Measurements from ENCODE around the gene POMGNT1. TPM values are rescaled to one million over a fixed set of nuclear protein-coding genes. Genes with fewer than 3 reads are reported as not detected.

POMGNT1 gene
- total and polyA plus RNA-seq, 3 experiments from 2014 or later: 34.2 to 61.4 (median 56.4) TPM

DNA sequence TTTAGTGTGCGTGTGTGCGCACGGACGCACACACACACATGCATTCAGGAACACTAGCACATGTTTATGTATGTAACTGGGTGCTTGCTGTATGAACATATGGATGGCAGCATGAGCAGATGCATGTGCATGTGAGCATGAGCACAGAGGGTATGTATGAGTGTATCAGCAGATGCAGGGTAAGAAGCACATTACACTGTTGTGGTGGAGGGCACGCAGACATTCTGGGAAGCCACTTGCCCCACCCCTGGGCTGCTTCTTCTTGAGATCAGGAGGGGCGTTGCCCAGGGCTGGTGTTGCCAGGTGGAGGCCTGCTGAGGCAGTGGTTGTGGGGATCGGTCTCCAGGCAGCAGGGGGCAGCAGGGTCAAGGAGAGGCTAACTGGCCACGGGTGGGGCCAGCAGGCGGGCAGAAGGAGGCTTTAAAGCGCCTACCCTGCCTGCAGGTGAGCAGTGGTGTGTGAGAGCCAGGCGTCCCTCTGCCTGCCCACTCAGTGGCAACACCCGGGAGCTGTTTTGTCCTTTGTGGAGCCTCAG, 18.1 kb downstream of the POMGNT1 start:
- Mint-ChIP-seq H3K27me3 (no peaks in the 10 kb centered on the region), H3K9me3 (no peaks in the 10 kb centered on the region), H3K27ac (no peak overlapping the region), H3K4me3 (no peak overlapping the region), H3K4me1 (peaks cover 10 to 12% (median 12%) of the 10 kb centered on the region in 3 donors), H3K36me3 (no peaks in the 10 kb centered on the region)
- no peak overlapping the region for H3K27ac ChIP-seq (ENCODE audit: low read depth, low read length)
- POLR2A ChIA-PET: no interaction called here
- H3K4me1 ChIP-seq (ENCODE audit: insufficient read depth, low read length): peaks cover 8% of the 10 kb centered on the region
- H3K27me3 ChIP-seq (ENCODE audit: insufficient read depth, low read length, poor library complexity, severe bottlenecking): no peaks in the 10 kb centered on the region
- H3K36me3 ChIP-seq (ENCODE audit: insufficient read depth, low read length): no peaks in the 10 kb centered on the region
- H3K9me3 ChIP-seq (ENCODE audit: low read length): no peaks in the 10 kb centered on the region
- no peak overlapping the region for H3K4me3 ChIP-seq (ENCODE audit: low read length)
- DNase-seq: peak in 1 of 5 donors; percentile 10
- CTCF ChIA-PET: interaction anchor here (1.0 to 5.4 kb wide), 6 partner anchors 12 to 143 kb away, joined by 3 to 69 read pairs (median 3); no protein-coding TSS in a partner anchor

DNA sequence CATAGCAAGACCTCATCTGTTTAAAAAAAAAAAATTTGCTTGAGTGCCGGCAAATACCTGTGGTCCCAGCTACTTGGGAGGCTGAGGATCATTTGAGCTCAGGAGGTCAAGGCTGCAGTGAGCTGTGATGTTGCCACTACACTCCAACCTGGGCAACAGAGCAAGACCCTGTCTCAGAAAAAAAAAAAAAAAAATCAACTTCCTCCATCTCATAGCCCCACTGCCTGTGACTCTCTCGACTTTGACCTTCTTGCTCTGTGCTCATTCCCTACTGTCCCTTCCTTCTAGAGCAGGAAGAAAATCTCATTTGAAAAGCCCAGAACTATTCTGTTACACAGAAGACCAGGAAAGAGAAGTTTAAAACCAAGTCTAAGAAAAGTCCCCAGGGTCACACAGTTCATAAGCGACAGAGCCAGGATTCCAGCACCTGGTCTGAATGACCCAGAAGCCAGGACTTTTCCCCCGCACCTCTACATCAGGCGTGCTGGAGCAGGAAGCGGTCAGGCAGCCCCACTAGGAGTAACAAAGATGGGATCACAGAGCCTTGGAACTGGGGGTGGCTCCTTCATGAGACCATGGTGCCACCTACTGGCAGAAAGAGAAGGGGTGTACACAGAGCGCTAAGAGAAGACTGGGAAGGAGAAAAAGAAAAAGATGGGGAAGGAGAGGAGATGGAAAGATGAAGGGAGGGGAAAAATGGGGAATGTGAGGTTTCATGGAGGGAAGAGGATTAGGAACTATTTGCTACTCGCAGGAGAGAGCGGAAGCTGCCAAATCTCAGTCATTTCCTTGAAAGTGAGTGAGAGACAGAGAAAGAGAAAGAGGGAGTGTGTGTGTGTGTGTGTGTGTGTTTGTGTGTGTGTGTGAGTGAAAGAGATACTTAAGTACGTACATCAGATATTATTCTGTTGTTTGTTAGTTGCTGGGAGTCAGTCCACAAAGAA, 18.8 kb downstream of the POMGNT1 start:
- Histone ChIP-seq H3K27me3 (ENCODE audit: insufficient read depth, low read length, poor library complexity, severe bottlenecking) (no peaks in the 10 kb centered on the region), H3K27ac (ENCODE audit: low read depth, low read length) (no peak overlapping the region), H3K9me3 (ENCODE audit: low read length) (no peaks in the 10 kb centered on the region), H3K4me3 (ENCODE audit: low read length) (no peak overlapping the region), H3K4me1 (ENCODE audit: insufficient read depth, low read length) (peaks cover 2% of the 10 kb centered on the region), H3K36me3 (ENCODE audit: insufficient read depth, low read length) (no peaks in the 10 kb centered on the region)
- POLR2A ChIA-PET: no interaction called here
- H3K27me3 Mint-ChIP-seq: no peaks in the 10 kb centered on the region
- H3K36me3 Mint-ChIP-seq: no peaks in the 10 kb centered on the region
- H3K4me3 Mint-ChIP-seq: no peak overlapping the region
- H3K9me3 Mint-ChIP-seq: no peaks in the 10 kb centered on the region
- CTCF ChIA-PET: interaction anchor here (0.6 to 5.4 kb wide), 3 partner anchors 10 to 142 kb away, joined by 3 to 69 read pairs (median 5); no protein-coding TSS in a partner anchor
- H3K4me1 Mint-ChIP-seq: peaks cover 5 to 6% (median 5%) of the 10 kb centered on the region in 3 donors
- H3K27ac Mint-ChIP-seq: no peak overlapping the region
- peak; percentile 42 to 76 (median 53) for DNase-seq

DNA sequence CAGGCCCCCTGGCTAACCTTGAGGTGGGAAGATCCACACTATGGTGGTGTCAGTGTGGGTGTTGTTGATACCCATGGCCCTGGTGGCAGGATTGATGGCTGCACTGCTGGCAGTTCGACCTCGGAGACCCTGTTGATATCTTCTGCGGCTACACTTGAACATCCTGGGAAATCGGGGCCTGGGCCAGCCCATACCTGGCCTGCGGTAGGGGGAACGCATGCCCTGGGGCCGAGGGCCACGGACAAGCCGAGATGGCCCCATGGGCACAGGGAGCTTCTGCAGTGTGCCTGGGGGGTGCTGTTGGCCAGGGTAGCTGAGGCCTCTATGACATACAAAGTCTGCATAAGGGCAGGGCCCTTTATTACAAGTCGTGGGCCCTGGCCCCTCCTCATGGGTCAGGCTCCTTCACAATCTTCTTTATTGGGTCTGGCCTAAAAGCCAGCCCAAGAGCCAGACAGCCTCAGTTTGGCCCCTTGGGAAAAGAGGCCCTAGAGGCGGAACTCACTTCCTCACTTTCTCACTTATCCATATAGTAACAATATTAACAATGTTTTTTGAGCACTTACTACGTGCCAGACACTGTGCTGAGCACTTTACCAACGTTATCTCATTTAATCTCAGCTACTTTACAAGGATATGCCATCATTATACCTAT, 21.9 kb downstream of the POMGNT1 start, which contains the start of gene P3R3URF:
P3R3URF (minus strand) TSS at position 278 of the 655 bp plus-strand sequence; CDS start at position 261, 17 bp downstream.
- Mint-ChIP-seq H3K4me1 (no peaks in the 10 kb centered on the region), H3K9me3 (no peaks in the 10 kb centered on the region), H3K27ac (peak within 1 kb of the TSS in 1 of 8 donors; percentile 16), H3K36me3 (no peaks in the 10 kb centered on the region), H3K4me3 (no peak within 1 kb of the TSS), H3K27me3 (peaks cover 1 to 4% of the 10 kb centered on the region in 2 donors)
- Histone ChIP-seq H3K27me3 (ENCODE audit: insufficient read depth, low read length, poor library complexity, severe bottlenecking) (no peaks in the 10 kb centered on the region), H3K4me1 (ENCODE audit: insufficient read depth, low read length) (no peaks in the 10 kb centered on the region), H3K9me3 (ENCODE audit: low read length) (no peaks in the 10 kb centered on the region), H3K4me3 (ENCODE audit: low read length) (no peak within 1 kb of the TSS), H3K36me3 (ENCODE audit: insufficient read depth, low read length) (no peaks in the 10 kb centered on the region), H3K27ac (ENCODE audit: low read depth, low read length) (no peak within 1 kb of the TSS)
- ChIA-PET CTCF (interaction anchor here (1.4 to 2.4 kb wide), 2 partner anchors 139 to 143 kb away, joined by 3 to 7 read pairs; no protein-coding TSS in a partner anchor), POLR2A (no interaction called here)
- no peak for DNase-seq

DNA sequence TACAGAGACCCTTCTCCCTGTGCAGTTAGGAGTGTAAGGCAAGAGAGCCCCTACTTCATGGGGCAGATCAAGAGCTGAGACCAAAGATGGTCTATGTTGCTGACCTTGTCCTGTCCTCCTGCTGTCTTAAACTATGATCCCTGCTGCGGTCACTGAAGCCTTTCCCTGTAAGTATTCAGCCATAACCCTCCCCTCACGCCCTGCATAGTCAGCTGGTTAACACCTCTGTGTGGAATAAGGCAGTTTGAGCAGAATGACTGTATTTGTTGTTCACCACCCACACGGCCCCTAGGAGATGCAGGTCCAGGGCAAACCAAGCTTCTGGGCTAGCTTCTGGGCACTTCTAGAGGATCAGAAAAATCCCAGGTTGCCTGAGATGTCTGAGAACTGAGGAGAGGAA, 23.0 kb downstream of the POMGNT1 start:
- peaks cover 1 to 12% of the 10 kb centered on the region in 2 donors for H3K27me3 Mint-ChIP-seq
- H3K36me3 ChIP-seq (ENCODE audit: insufficient read depth, low read length): no peaks in the 10 kb centered on the region
- H3K9me3 Mint-ChIP-seq: no peaks in the 10 kb centered on the region
- DNase-seq: no peak
- H3K4me1 Mint-ChIP-seq: no peaks in the 10 kb centered on the region
- H3K4me3 Mint-ChIP-seq: no peak overlapping the region
- H3K9me3 ChIP-seq (ENCODE audit: low read length): no peaks in the 10 kb centered on the region
- CTCF ChIA-PET: interaction anchor here (1.4 to 2.4 kb wide), 2 partner anchors 138 to 142 kb away, joined by 3 to 7 read pairs; no protein-coding TSS in a partner anchor
- H3K27me3 ChIP-seq (ENCODE audit: insufficient read depth, low read length, poor library complexity, severe bottlenecking): no peaks in the 10 kb centered on the region
- H3K36me3 Mint-ChIP-seq: no peaks in the 10 kb centered on the region
- POLR2A ChIA-PET: no interaction called here
- no peak overlapping the region for H3K4me3 ChIP-seq (ENCODE audit: low read length)
- H3K27ac ChIP-seq (ENCODE audit: low read depth, low read length): no peak overlapping the region
- no peak overlapping the region for H3K27ac Mint-ChIP-seq
- no peaks in the 10 kb centered on the region for H3K4me1 ChIP-seq (ENCODE audit: insufficient read depth, low read length)

DNA sequence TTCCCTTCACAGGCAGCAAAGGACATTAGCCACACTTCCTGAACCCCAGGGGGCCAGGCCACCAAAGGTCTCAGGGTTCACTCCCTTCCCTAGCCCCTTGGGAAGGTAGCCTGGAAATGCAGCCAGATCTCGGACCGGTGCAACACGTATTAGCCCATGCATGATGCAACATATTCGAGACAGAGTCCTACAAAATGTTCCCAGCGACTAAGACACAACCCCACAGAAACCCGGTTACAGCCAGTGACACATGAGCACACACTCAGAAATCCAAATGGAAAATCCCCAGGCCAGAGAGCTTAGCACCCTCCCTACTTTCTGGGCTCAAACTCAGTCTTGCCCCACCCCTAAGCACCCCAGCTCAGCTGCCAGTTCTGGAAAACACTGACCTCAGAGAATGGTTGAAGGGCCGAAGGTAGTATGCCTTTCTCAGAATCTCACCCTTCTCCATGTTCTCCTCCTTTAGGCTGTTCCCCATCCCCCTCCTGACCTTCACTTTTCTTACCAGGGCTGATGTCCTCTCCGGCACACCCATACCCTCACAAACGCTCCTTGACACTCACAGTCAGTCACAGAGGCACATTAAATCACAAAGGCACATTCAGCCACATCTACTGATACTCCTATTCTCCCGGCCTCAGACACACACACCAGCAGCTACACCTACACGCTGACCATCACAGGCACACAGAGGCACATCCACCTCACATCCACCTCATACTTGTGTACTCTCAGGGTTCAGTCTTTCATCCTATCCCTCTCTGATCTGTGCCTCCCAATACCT, 23.6 kb downstream of the POMGNT1 start, which contains the start of gene TSPAN1:
TSPAN1 (plus strand) TSS at position 640 of the 784 bp plus-strand sequence. CDS start 6,021 bp downstream, outside the sequence.
- Mint-ChIP-seq H3K27me3 (peaks cover 6 to 12% of the 10 kb centered on the region in 2 donors), H3K36me3 (no peaks in the 10 kb centered on the region), H3K27ac (no peak within 1 kb of the TSS), H3K9me3 (no peaks in the 10 kb centered on the region), H3K4me1 (no peaks in the 10 kb centered on the region), H3K4me3 (no peak within 1 kb of the TSS)
- no peak for DNase-seq
- Histone ChIP-seq H3K27me3 (ENCODE audit: insufficient read depth, low read length, poor library complexity, severe bottlenecking) (no peaks in the 10 kb centered on the region), H3K27ac (ENCODE audit: low read depth, low read length) (no peak within 1 kb of the TSS), H3K4me3 (ENCODE audit: low read length) (no peak within 1 kb of the TSS), H3K9me3 (ENCODE audit: low read length) (no peaks in the 10 kb centered on the region), H3K36me3 (ENCODE audit: insufficient read depth, low read length) (no peaks in the 10 kb centered on the region), H3K4me1 (ENCODE audit: insufficient read depth, low read length) (no peaks in the 10 kb centered on the region)
- CTCF ChIA-PET: interaction anchor here (1.4 to 2.4 kb wide), 2 partner anchors 137 to 141 kb away, joined by 3 to 7 read pairs; no protein-coding TSS in a partner anchor
- POLR2A ChIA-PET: no interaction called here

DNA sequence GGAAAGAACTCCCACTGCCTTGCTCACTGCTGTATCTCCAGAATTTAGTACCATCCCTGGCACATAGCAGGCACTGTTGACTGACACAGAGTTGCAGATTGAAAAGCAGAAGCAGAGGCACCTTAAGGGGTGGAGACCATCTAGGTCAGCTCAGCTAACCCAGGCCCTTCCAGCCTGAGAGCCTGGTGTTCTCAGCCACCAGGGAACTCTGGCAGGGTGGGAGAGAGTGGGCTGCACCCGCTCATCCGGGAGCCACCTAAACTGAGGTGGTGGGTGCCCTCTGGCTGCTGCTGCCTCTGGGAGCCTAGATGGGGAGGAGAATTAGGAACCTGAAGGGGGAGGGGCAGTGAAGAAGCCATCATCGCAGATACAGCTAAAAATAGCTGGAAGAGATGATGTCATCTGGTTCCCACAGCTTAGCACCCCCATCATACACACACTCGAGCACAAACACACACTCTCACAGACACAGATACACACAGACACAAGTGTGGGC, 24.8 kb downstream of the POMGNT1 start:
- no peak overlapping the region for H3K4me3 ChIP-seq (ENCODE audit: low read length)
- no peak for DNase-seq
- no peaks in the 10 kb centered on the region for H3K27me3 ChIP-seq (ENCODE audit: insufficient read depth, low read length, poor library complexity, severe bottlenecking)
- Mint-ChIP-seq H3K27ac (no peak overlapping the region), H3K4me1 (no peaks in the 10 kb centered on the region), H3K27me3 (peaks cover 6 to 12% of the 10 kb centered on the region in 2 donors), H3K4me3 (no peak overlapping the region), H3K9me3 (no peaks in the 10 kb centered on the region), H3K36me3 (no peaks in the 10 kb centered on the region)
- CTCF ChIA-PET: interaction anchor here (0.9 to 2.4 kb wide), 2 partner anchors 136 to 137 kb away, joined by 3 to 7 read pairs; no protein-coding TSS in a partner anchor
- no peaks in the 10 kb centered on the region for H3K4me1 ChIP-seq (ENCODE audit: insufficient read depth, low read length)
- no peak overlapping the region for H3K27ac ChIP-seq (ENCODE audit: low read depth, low read length)
- H3K36me3 ChIP-seq (ENCODE audit: insufficient read depth, low read length): no peaks in the 10 kb centered on the region
- no peaks in the 10 kb centered on the region for H3K9me3 ChIP-seq (ENCODE audit: low read length)
- POLR2A ChIA-PET: no interaction called here

DNA sequence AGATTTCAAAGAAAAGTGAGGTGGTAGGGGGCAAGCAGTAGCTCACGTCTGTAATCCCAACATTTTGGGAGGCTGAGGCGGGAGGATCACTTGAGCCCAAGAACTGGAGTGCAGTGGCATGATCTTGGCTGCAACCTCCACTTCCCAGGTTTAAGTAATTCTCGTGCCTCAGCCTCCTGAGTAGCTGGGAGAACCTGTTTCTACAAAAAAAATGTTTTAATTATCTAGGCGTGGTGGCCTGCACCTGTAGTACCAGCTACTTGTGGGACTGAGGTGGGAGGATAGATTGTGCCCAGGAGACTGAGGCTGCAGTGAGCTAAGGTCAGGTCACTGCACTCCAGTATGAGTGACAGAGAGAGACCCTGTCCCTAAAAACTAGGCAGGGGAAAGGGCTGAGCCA, 25.9 kb downstream of the POMGNT1 start:
- Mint-ChIP-seq H3K36me3 (no peaks in the 10 kb centered on the region), H3K4me1 (peaks cover 4 to 8% (median 5%) of the 10 kb centered on the region in 3 donors), H3K4me3 (no peak overlapping the region), H3K27me3 (peaks cover 11 to 12% of the 10 kb centered on the region in 2 donors), H3K27ac (no peak overlapping the region), H3K9me3 (no peaks in the 10 kb centered on the region)
- DNase-seq: no peak
- Histone ChIP-seq H3K27ac (ENCODE audit: low read depth, low read length) (no peak overlapping the region), H3K27me3 (ENCODE audit: insufficient read depth, low read length, poor library complexity, severe bottlenecking) (no peaks in the 10 kb centered on the region), H3K4me3 (ENCODE audit: low read length) (no peak overlapping the region), H3K4me1 (ENCODE audit: insufficient read depth, low read length) (peaks cover 4% of the 10 kb centered on the region), H3K9me3 (ENCODE audit: low read length) (no peaks in the 10 kb centered on the region), H3K36me3 (ENCODE audit: insufficient read depth, low read length) (no peaks in the 10 kb centered on the region)
- ChIA-PET CTCF (interaction anchor here (0.6 kb wide), 1 partner anchor 98 kb away, joined by 3 read pairs; no protein-coding TSS in a partner anchor), POLR2A (no interaction called here)
